Measurements from ENCODE around the gene TGFB3. TPM values are rescaled to one million over a fixed set of nuclear protein-coding genes. Genes with fewer than 3 reads are reported as not detected.

TGFB3 gene
- total and polyA plus RNA-seq, 2 donors from 2014 or later: 5.2 to 39.5 TPM

DNA sequence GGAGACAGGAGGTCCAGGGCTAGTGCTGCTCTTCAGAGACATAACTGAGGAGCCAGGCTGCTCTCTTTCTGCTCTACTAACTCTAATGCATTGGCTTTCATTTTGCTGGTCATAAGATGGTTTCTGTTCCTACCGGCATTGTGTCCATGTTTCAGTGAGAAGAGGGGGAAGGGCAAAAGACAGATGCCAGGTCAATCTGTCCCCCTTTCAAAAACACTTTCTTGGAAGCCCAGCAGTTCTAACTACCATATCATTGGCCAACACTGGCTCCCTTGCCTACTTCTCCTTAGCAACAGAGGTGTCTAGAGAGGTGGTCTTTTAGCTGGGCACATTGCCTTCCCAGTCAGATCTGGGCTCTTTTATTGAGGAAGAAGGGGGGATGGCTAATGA is 63.9 kb downstream of the TGFB3 start:
- TF ChIP-seq, protein P1, sequence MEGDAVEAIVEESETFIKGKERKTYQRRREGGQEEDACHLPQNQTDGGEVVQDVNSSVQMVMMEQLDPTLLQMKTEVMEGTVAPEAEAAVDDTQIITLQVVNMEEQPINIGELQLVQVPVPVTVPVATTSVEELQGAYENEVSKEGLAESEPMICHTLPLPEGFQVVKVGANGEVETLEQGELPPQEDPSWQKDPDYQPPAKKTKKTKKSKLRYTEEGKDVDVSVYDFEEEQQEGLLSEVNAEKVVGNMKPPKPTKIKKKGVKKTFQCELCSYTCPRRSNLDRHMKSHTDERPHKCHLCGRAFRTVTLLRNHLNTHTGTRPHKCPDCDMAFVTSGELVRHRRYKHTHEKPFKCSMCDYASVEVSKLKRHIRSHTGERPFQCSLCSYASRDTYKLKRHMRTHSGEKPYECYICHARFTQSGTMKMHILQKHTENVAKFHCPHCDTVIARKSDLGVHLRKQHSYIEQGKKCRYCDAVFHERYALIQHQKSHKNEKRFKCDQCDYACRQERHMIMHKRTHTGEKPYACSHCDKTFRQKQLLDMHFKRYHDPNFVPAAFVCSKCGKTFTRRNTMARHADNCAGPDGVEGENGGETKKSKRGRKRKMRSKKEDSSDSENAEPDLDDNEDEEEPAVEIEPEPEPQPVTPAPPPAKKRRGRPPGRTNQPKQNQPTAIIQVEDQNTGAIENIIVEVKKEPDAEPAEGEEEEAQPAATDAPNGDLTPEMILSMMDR (IDR thresholded peaks at IDR 0.05; ENCODE audit: borderline replicate concordance, extremely low read depth, insufficient read depth): no peak
- Histone ChIP-seq H3K4me1 (ENCODE audit: control insufficient read depth in 2 of 3, insufficient read depth in 2 of 3, low read depth in 1 of 3, low read length in 3 of 3) (no peaks in the 10 kb centered on the region), H3K9me3 (ENCODE audit: control insufficient read depth in 2 of 3, insufficient read depth in 1 of 3, low read length in 3 of 3) (no peaks in the 10 kb centered on the region), H3K4me3 (ENCODE audit: low read length in 3 of 3) (no peak overlapping the region), H3K27ac (ENCODE audit: low read depth in 2 of 2, low read length in 2 of 2) (no peak overlapping the region), H3K36me3 (ENCODE audit: control insufficient read depth in 2 of 3, insufficient read depth in 3 of 3, low read length in 3 of 3) (no peaks in the 10 kb centered on the region), H3K9ac (ENCODE audit: low read length in 3 of 3) (no peak overlapping the region), H3K27me3 (ENCODE audit: control insufficient read depth, insufficient read depth, low read length) (no peaks in the 10 kb centered on the region)
- DNase-seq (no peak), FAIRE-seq (no peak)
- intact Hi-C loops (cut with DNase I): no loop called here

DNA sequence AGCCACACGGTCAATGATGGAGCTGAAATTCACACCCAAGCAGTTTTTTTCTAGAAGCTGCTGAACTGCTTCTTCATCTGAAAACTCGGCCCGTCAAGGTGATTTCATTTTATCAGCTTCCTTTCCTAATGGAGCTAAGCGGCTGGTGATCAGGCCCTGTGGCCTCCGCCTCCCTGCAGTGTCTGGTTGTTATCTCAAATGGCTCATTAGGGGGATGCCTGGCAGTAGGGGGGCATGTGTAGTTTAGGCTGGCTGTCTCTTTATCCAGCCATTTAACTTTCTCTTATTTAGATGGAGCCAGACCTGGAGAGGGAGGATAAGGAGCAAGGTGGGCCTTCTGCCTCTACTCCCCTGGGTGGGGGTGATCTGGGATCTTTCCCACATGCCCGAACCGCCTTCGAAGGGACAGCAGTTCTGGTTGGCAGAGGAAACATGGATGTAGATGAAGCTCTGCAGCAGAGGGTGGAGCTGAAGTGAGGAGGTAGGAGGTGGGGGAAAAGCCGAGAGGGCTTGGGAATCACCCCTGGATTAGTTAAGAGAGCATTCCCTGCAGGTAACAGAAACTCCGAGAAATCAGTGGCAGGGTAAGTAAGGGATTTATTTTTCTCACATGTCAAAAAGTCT is 64.4 kb downstream of the TGFB3 start:
- Histone ChIP-seq H3K9me3 (ENCODE audit: control insufficient read depth in 2 of 3, insufficient read depth in 1 of 3, low read length in 3 of 3) (no peaks in the 10 kb centered on the region), H3K4me1 (ENCODE audit: control insufficient read depth in 2 of 3, insufficient read depth in 2 of 3, low read depth in 1 of 3, low read length in 3 of 3) (no peaks in the 10 kb centered on the region), H3K36me3 (ENCODE audit: control insufficient read depth in 2 of 3, insufficient read depth in 3 of 3, low read length in 3 of 3) (no peaks in the 10 kb centered on the region), H3K27ac (ENCODE audit: low read depth in 2 of 2, low read length in 2 of 2) (no peak overlapping the region), H3K27me3 (ENCODE audit: control insufficient read depth, insufficient read depth, low read length) (no peaks in the 10 kb centered on the region), H3K9ac (ENCODE audit: low read length in 3 of 3) (no peak overlapping the region), H3K4me3 (ENCODE audit: low read length in 3 of 3) (no peak overlapping the region)
- TF ChIP-seq, protein P1 (IDR thresholded peaks at IDR 0.05; ENCODE audit: borderline replicate concordance, extremely low read depth, insufficient read depth): no peak
- FAIRE-seq: no peak
- intact Hi-C loops (cut with DNase I): no loop called here
- no peak for DNase-seq

DNA sequence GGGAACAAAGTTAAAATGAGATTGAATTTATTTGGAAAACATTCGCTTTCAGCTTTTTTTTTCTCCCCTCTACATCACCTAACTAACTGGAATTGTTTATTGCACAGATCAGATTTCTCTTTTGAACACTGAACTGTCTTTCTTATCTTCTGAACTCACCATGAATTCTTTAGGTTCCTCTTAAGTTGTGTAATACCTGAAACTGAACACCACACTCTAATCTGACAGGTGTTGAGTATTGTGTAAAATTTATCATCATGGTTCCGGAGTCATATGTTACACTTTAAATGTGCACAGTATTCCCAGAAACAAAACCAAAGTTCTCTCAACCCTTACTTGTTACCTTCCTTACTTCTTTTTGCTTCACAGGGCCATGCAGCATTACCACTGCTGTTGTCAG is 66.8 kb downstream of the TGFB3 start:
- FAIRE-seq (no peak), DNase-seq (no peak)
- H3K4me1 ChIP-seq (ENCODE audit: control insufficient read depth in 2 of 3, insufficient read depth in 2 of 3, low read depth in 1 of 3, low read length in 3 of 3): no peaks in the 10 kb centered on the region
- TF ChIP-seq, protein P1 (IDR thresholded peaks at IDR 0.05; ENCODE audit: borderline replicate concordance, extremely low read depth, insufficient read depth): no peak
- H3K36me3 ChIP-seq (ENCODE audit: control insufficient read depth in 2 of 3, insufficient read depth in 3 of 3, low read length in 3 of 3): no peaks in the 10 kb centered on the region
- no peak overlapping the region for H3K9ac ChIP-seq (ENCODE audit: low read length in 3 of 3)
- H3K27me3 ChIP-seq (ENCODE audit: control insufficient read depth, insufficient read depth, low read length): no peaks in the 10 kb centered on the region
- H3K27ac ChIP-seq (ENCODE audit: low read depth in 2 of 2, low read length in 2 of 2): no peak overlapping the region
- intact Hi-C loops (cut with DNase I): no loop called here
- H3K4me3 ChIP-seq (ENCODE audit: low read length in 3 of 3): no peak overlapping the region
- H3K9me3 ChIP-seq (ENCODE audit: control insufficient read depth in 2 of 3, insufficient read depth in 1 of 3, low read length in 3 of 3): no peaks in the 10 kb centered on the region

DNA sequence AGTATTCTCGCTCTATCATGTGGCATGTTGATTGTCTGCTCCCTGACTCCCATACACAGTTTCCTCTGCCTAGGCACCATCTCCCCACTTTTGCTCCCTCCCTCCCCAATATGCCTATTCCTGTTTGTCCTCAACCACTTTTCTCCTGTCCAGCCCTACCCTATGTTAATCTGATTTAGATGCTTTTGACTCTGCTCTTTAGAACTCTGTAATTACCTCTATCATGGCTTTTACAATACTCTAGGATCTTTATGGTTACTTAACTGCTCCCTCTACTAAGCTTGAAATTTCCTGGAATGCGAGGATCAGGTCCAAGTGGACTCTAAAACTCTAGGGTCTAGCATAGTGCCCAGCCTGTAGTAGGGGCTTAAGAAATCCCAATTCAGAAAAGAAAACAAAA is 68.6 kb downstream of the TGFB3 start:
- DNase-seq (no peak), FAIRE-seq (no peak)
- H3K27me3 ChIP-seq (ENCODE audit: control insufficient read depth, insufficient read depth, low read length): no peaks in the 10 kb centered on the region
- intact Hi-C loops (cut with DNase I): no loop called here
- H3K36me3 ChIP-seq (ENCODE audit: control insufficient read depth in 2 of 3, insufficient read depth in 3 of 3, low read length in 3 of 3): no peaks in the 10 kb centered on the region
- TF ChIP-seq, protein P1 (IDR thresholded peaks at IDR 0.05; ENCODE audit: borderline replicate concordance, extremely low read depth, insufficient read depth): no peak
- no peak overlapping the region for H3K9ac ChIP-seq (ENCODE audit: low read length in 3 of 3)
- H3K27ac ChIP-seq (ENCODE audit: low read depth in 2 of 2, low read length in 2 of 2): no peak overlapping the region
- no peaks in the 10 kb centered on the region for H3K4me1 ChIP-seq (ENCODE audit: control insufficient read depth in 2 of 3, insufficient read depth in 2 of 3, low read depth in 1 of 3, low read length in 3 of 3)
- no peaks in the 10 kb centered on the region for H3K9me3 ChIP-seq (ENCODE audit: control insufficient read depth in 2 of 3, insufficient read depth in 1 of 3, low read length in 3 of 3)
- no peak overlapping the region for H3K4me3 ChIP-seq (ENCODE audit: low read length in 3 of 3)

Measured in kidney (tissue), 14 donors.